KMS-11 (cell line): Measurements from ENCODE around the gene UBE4B.

ENCODE experiments used
- H2AFZ ChIP-seq: fragments of 200-600 bp; sonication (generic); 2 replicates; pipeline ENCODE4 v1.6.1; 2016; ENCODE audit warnings: antibody characterized with exemption, mixed run types, low read depth
- H3K27ac ChIP-seq: fragments of 200-600 bp; sonication (generic); 2 replicates; pipeline ENCODE4 v1.6.1; 2016; ENCODE audit warnings: mild to moderate bottlenecking, mixed run types
- H3K27me3 ChIP-seq: fragments of 200-600 bp; sonication (generic); 2 replicates; pipeline ENCODE4 v1.6.1; 2017; ENCODE audit warnings: mild to moderate bottlenecking, low read depth, mixed run types, moderate library complexity; ENCODE audit not compliant: insufficient read depth
- H3K36me3 ChIP-seq: fragments of 200-600 bp; sonication (generic); 2 replicates; pipeline ENCODE4 v1.6.1; 2017; ENCODE audit warnings: mild to moderate bottlenecking, mixed run types; ENCODE audit not compliant: insufficient read depth
- H3K4me1 ChIP-seq: fragments of 200-600 bp; sonication (generic); 2 replicates; pipeline ENCODE4 v1.6.1; 2016; ENCODE audit warnings: mild to moderate bottlenecking, low read depth, mixed run types; ENCODE audit not compliant: poor library complexity, severe bottlenecking
- H3K4me2 ChIP-seq: fragments of 200-600 bp; sonication (generic); 2 replicates; pipeline ENCODE4 v1.7.0; 2016; ENCODE audit warnings: mild to moderate bottlenecking, mixed run types
- H3K4me3 ChIP-seq: fragments of 200-600 bp; sonication (generic); IDR thresholded peaks from 2 replicates; pipeline ENCODE4 v1.6.1; 2017; ENCODE audit warnings: low read depth, low read length, mixed read lengths; ENCODE audit not compliant: insufficient read depth
- H3K79me2 ChIP-seq: fragments of 200-600 bp; sonication (generic); 2 replicates; pipeline ENCODE4 v1.6.1; 2016; ENCODE audit warnings: low read depth, mixed run types; ENCODE audit not compliant: insufficient read depth
- H3K9ac ChIP-seq: fragments of 200-600 bp; sonication (generic); 2 replicates; pipeline ENCODE4 v1.6.1; 2016; ENCODE audit warnings: mild to moderate bottlenecking, mixed run types
- H4K20me1 ChIP-seq: fragments of 200-600 bp; sonication (generic); 2 replicates; pipeline ENCODE4 v1.6.1; 2016; ENCODE audit warnings: mild to moderate bottlenecking, mixed run types; ENCODE audit not compliant: insufficient read depth
- CTCF ChIP-seq: fragments of 200-600 bp; sonication (generic); conservative IDR thresholded peaks from 2 replicates; pipeline ENCODE4 v1.6.1; 2017; ENCODE audit warnings: low read depth, mild to moderate bottlenecking, antibody characterized with exemption, low read length, moderate library complexity, mixed read lengths

Gene UBE4B

GRCh38 chr1:10132316-10132715 lies 99.6 kb downstream of the UBE4B start:
- H3K36me3 ChIP-seq, result no peaks in the 10 kb centered on the region; the same call in 1 of the 2 replicates
- no peak overlapping the region for H3K4me3 ChIP-seq
- H3K4me2 ChIP-seq, result no peak overlapping the region
- no peak for TF ChIP-seq CTCF
- H3K27ac ChIP-seq, result no peak overlapping the region
- H3K9ac ChIP-seq, result no peak overlapping the region
- H3K27me3 ChIP-seq, result no peaks in the 10 kb centered on the region
- no peaks in the 10 kb centered on the region for H4K20me1 ChIP-seq
- no peaks in the 10 kb centered on the region for H3K4me1 ChIP-seq
- H3K79me2 ChIP-seq, result no peaks in the 10 kb centered on the region
- no peak overlapping the region for H2AFZ ChIP-seq

- no peak for TF ChIP-seq CTCF
- Histone ChIP-seq H3K79me2 (no peaks in the 10 kb centered on the region), H3K9ac (no peak overlapping the region), H3K36me3 (no peaks in the 10 kb centered on the region; the same call in 1 of the 2 replicates), H3K27ac (no peak overlapping the region), H3K27me3 (no peaks in the 10 kb centered on the region), H4K20me1 (no peaks in the 10 kb centered on the region), H3K4me3 (no peak overlapping the region), H3K4me2 (no peak overlapping the region), H2AFZ (no peak overlapping the region), H3K4me1 (no peaks in the 10 kb centered on the region)
These were observed 100.1 kb downstream of the UBE4B start for GRCh38 chr1:10132852-10133251.

GRCh38 chr1:10140981-10141380 lies 108.2 kb downstream of the UBE4B start:
- Histone ChIP-seq H3K4me1 (no peaks in the 10 kb centered on the region), H3K79me2 (no peaks in the 10 kb centered on the region), H4K20me1 (no peaks in the 10 kb centered on the region), H3K27me3 (no peaks in the 10 kb centered on the region), H3K9ac (no peak overlapping the region), H2AFZ (no peak overlapping the region), H3K4me3 (no peak overlapping the region), H3K4me2 (no peak overlapping the region), H3K27ac (no peak overlapping the region), H3K36me3 (no peaks in the 10 kb centered on the region; the same call in 1 of the 2 replicates)
- no peak for TF ChIP-seq CTCF

GRCh38 chr1:10143961-10144485 lies 111.3 kb downstream of the UBE4B start:
- Histone ChIP-seq H2AFZ (no peak overlapping the region), H3K27me3 (no peaks in the 10 kb centered on the region), H3K4me3 (no peak overlapping the region), H3K9ac (no peak overlapping the region), H3K4me2 (no peak overlapping the region), H3K36me3 (no peaks in the 10 kb centered on the region; the same call in 1 of the 2 replicates), H3K27ac (no peak overlapping the region), H4K20me1 (no peaks in the 10 kb centered on the region), H3K4me1 (no peaks in the 10 kb centered on the region), H3K79me2 (no peaks in the 10 kb centered on the region)
- TF ChIP-seq CTCF, result no peak
